ENCODE results near the gene FBXW11. TPM values are rescaled to one million over a fixed set of nuclear protein-coding genes. Genes with fewer than 3 reads are reported as not detected.

The FBXW11 gene
- total RNA-seq, 1 experiment from 2014 or later = 85.3 TPM

- no peak for DNase-seq
- Histone ChIP-seq H4K8ac (replicated peaks; ENCODE audit: insufficient read length, low read depth, low read length) (no peak overlapping the region), H2BK15ac (ENCODE audit: low read depth, low read length) (no peak overlapping the region), H3K27me3 (ENCODE audit: insufficient read depth, low read length) (no peaks in the 10 kb centered on the region), H3K27ac (ENCODE audit: insufficient read length, low read depth, low read length) (no peak overlapping the region), H3K9ac (ENCODE audit: extremely low read depth, insufficient read length, low read length) (no peak overlapping the region), H2AK5ac (ENCODE audit: insufficient read length, low read length) (no peak overlapping the region), H2BK5ac (ENCODE audit: insufficient read length, low read length) (no peak overlapping the region), H3K79me2 (ENCODE audit: insufficient read depth, low read length) (no peaks in the 10 kb centered on the region), H3T11ph (ENCODE audit: low read length) (no peak overlapping the region), H3K4me2 (ENCODE audit: insufficient read depth, insufficient read length, low read length) (no peak overlapping the region), H3K4ac (ENCODE audit: low read depth, low read length) (no peak overlapping the region), H2BK120ac (ENCODE audit: low read depth, low read length, poor library complexity, severe bottlenecking) (no peak overlapping the region), H3K23ac (ENCODE audit: insufficient read length, low read depth, low read length) (no peak overlapping the region), H3K4me1 (ENCODE audit: insufficient read depth, low read length) (no peaks in the 10 kb centered on the region), H3K14ac (ENCODE audit: insufficient read depth, low read length) (no peak overlapping the region), H3K79me1 (ENCODE audit: insufficient read depth, low read depth, low read length, poor library complexity, severe bottlenecking) (no peaks in the 10 kb centered on the region), H3K56ac (ENCODE audit: insufficient read length, low read depth, low read length) (no peak overlapping the region), H3K23me2 (ENCODE audit: insufficient read length, low read depth, low read length, poor library complexity, severe bottlenecking) (no peaks in the 10 kb centered on the region), H4K91ac (ENCODE audit: insufficient read length, low read depth, low read length) (no peak overlapping the region), H3K18ac (ENCODE audit: insufficient read length, low read depth, low read length) (no peak overlapping the region), H2AFZ (ENCODE audit: low read length) (no peak overlapping the region), H2BK12ac (ENCODE audit: insufficient read length, low read depth, low read length) (no peak overlapping the region), H2BK20ac (ENCODE audit: low read depth, low read length, poor library complexity, severe bottlenecking) (no peak overlapping the region), H3K9me3 (ENCODE audit: control insufficient read depth, low read depth, low read length) (no peaks in the 10 kb centered on the region), H4K20me1 (ENCODE audit: control insufficient read depth, insufficient read depth, insufficient read length) (no peaks in the 10 kb centered on the region), H4K5ac (ENCODE audit: insufficient read length, low read depth, low read length) (no peak overlapping the region)
- Mint-ChIP-seq H3K27ac (peak overlapping the region in 1 of 3 experiments; percentile 65; a peak in 3 of 7 replicates), H3K27me3 (ENCODE audit: low read depth) (no peaks in the 10 kb centered on the region), H3K4me1 (no peaks in the 10 kb centered on the region), H3K4me3 (no peak overlapping the region), H3K36me3 (ENCODE audit: insufficient read depth in 1 of 3, low read depth in 3 of 3) (peaks cover 27 to 83% (median 73%) of the 10 kb centered on the region in 3 experiments; a peak in 6 of 7 replicates), H3K9me3 (no peaks in the 10 kb centered on the region)
- TF ChIP-seq CTCF (conservative IDR thresholded peaks at IDR 0.05) = no peak
- no CpG with 5 or more reads among the region's 5 CpGs for WGBS (ENCODE audit: extremely low coverage, insufficient read length, low lambda C conversion rate)
These were observed 133.8 kb downstream of the FBXW11 start for GRCh38 chr5:171872666-171873065.
